K562 (cell line): ENCODE data around the gene PGR. TPM values are rescaled to one million over a fixed set of nuclear protein-coding genes. Genes with fewer than 3 reads are reported as not detected.

Experiments used
- ATAC-seq: fragments of 200-7000 bp; cut with Tn5 transposase; 3 replicates; pipeline ENCODE4 v1.9.1; 2020; ENCODE audit warnings: moderate library complexity
- BruUV-seq: library from RNA; stranded (reverse); fragments of 400-500 nt; replicated peaks from 2 replicates; lab custom pipeline; 2021; lab: Mats Ljungman, UMichigan
- CTCF ChIA-PET: fragments of 300-600 bp; formaldehyde crosslinking; extraction: SDS; loops from one replicate; lab custom pipeline; 2021; ENCODE audit warnings: low intra/inter-chr PET ratio; lab: Yijun Ruan, JAX
- POLR2A ChIA-PET: fragments of 300-600, 350-650 bp; sonication (Branson Sonifier 250); formaldehyde crosslinking; extraction: SDS; loops from one replicate; lab custom pipeline; 2021; ENCODE audit warnings: antibody characterized with exemption, inconsistent platforms; lab: Yijun Ruan, JAX
- DNase-seq, 4 experiments: peaks; one replicate each; pipeline versions ENCODE4 v3.0.0 to v3.0.0-alpha.2; 2011 to 2018; ENCODE audit warnings: low spot score in 3 of 4, mixed read lengths in 3 of 4; ENCODE audit errors: extremely low read depth in 1 of 4
- FAIRE-seq: peaks from 2 replicates; lab custom pipeline; 2011; peaks lifted over from hg19 to GRCh38; lab: Jason Lieb, UNC
- H2AFZ ChIP-seq: 2 replicates; pipeline ENCODE4 v1.6.0; 2011; ENCODE audit warnings: low read depth, low read length, control low read depth, inconsistent platforms
- H3K27ac ChIP-seq: fragments of 200-600 bp; 3 replicates; pipeline ENCODE4 v1.8.0; 2011; ENCODE audit warnings: low read depth, mild to moderate bottlenecking, control low read depth, inconsistent platforms, low read length, moderate library complexity, mixed read lengths; ENCODE audit errors: extremely low read depth
- H3K27me3 ChIP-seq, 2 experiments: fragments of 300-600 bp in 1 of 2; 2 replicates in 1 of 2; 3 replicates in 1 of 2; pipeline versions ENCODE4 v1.6.0 to v1.8.0; 2011; ENCODE audit warnings: inconsistent platforms in 2 of 2, low read length in 2 of 2, mild to moderate bottlenecking in 1 of 2, mixed read lengths in 1 of 2, moderate library complexity in 1 of 2; ENCODE audit not compliant: control insufficient read depth in 2 of 2, insufficient read depth in 2 of 2
- H3K36me3 ChIP-seq: fragments of 300-600 bp; 3 replicates; pipeline ENCODE4 v1.8.0; 2011; ENCODE audit warnings: mild to moderate bottlenecking, low read length, inconsistent platforms; ENCODE audit not compliant: control insufficient read depth, insufficient read depth
- H3K4me1 ChIP-seq, 2 experiments: fragments of 200-600 bp in 1 of 2; replicated peaks in 1 of 2; 2 replicates in 1 of 2; 3 replicates in 1 of 2; pipeline versions ENCODE4 v1.5.1 to v1.8.0; 2011; ENCODE audit warnings: inconsistent platforms in 2 of 2, low read length in 2 of 2, mild to moderate bottlenecking in 1 of 2, mixed read lengths in 1 of 2, moderate library complexity in 1 of 2; ENCODE audit not compliant: control insufficient read depth in 2 of 2, insufficient read depth in 2 of 2
- H3K4me2 ChIP-seq: 2 replicates; pipeline ENCODE4 v1.6.1; 2011; ENCODE audit warnings: low read length, control low read depth, inconsistent platforms, mixed read lengths; ENCODE audit not compliant: insufficient read depth
- H3K4me3 ChIP-seq: fragments of 200-600 bp; sonication (generic), shearing (Covaris generic); 2 replicates; pipeline ENCODE4 v1.5.1; 2016; ENCODE audit warnings: control low read depth, inconsistent platforms
- H3K79me2 ChIP-seq: fragments of 200-600 bp; 3 replicates; pipeline ENCODE4 v1.8.0; 2011; ENCODE audit warnings: low read length, inconsistent platforms; ENCODE audit not compliant: control insufficient read depth, insufficient read depth
- H3K9ac ChIP-seq, 2 experiments: 2 replicates each; pipeline versions ENCODE4 v1.6.0 to v1.6.1; 2011; ENCODE audit warnings: low read depth in 2 of 2, low read length in 2 of 2, control low read depth in 1 of 2, inconsistent platforms in 1 of 2, mild to moderate bottlenecking in 1 of 2, mixed read lengths in 1 of 2; ENCODE audit not compliant: insufficient read depth in 1 of 2
- H3K9me1 ChIP-seq: one replicate; pipeline ENCODE4 v1.6.0; 2011; ENCODE audit warnings: inconsistent platforms, mild to moderate bottlenecking, low read length, moderate library complexity; ENCODE audit not compliant: control insufficient read depth, insufficient read depth
- H3K9me3 ChIP-seq: replicated peaks from 2 replicates; pipeline ENCODE4 v1.5.1; 2011; ENCODE audit warnings: low read depth, low read length, inconsistent platforms; ENCODE audit not compliant: control insufficient read depth, insufficient read depth
- H4K20me1 ChIP-seq: replicated peaks from 2 replicates; pipeline ENCODE4 v1.6.1; 2011; ENCODE audit warnings: low read length, inconsistent platforms, mixed read lengths; ENCODE audit not compliant: control insufficient read depth, insufficient read depth
- EGR1 ChIP-seq: fragments of 450-650 bp; conservative IDR thresholded peaks from 2 replicates; pipeline ENCODE4 v1.6.1; 2017; ENCODE audit warnings: mild to moderate bottlenecking
- L3MBTL2 ChIP-seq: fragments of 450-650 bp; IDR thresholded peaks from 2 replicates; pipeline ENCODE4 v1.6.1; 2016; ENCODE audit warnings: mild to moderate bottlenecking, moderate library complexity
- NR4A1 ChIP-seq, 2 experiments: fragments of 250-450 bp in 1 of 2; fragments of 450-650 bp in 1 of 2; sonication (Bioruptor Pico) in 1 of 2; IDR thresholded peaks; 2 replicates each; pipeline versions ENCODE4 v1.4.0 to v1.6.1; 2016 to 2020; ENCODE audit warnings: mild to moderate bottlenecking in 2 of 2, missing compliant biosample characterization in 1 of 2, missing genetic modification characterization in 1 of 2, moderate library complexity in 1 of 2
- TEAD4 ChIP-seq, 2 experiments: sonication (generic) in 1 of 2; formaldehyde crosslinking in 1 of 2; IDR thresholded peaks; 2 replicates each; pipeline versions ENCODE4 v1.6.1 to v1.8.0; 2012 to 2022; ENCODE audit warnings: borderline replicate concordance in 1 of 2, inconsistent platforms in 1 of 2, low read length in 1 of 2, mild to moderate bottlenecking in 1 of 2, missing genetic modification reagents in 1 of 2
- WGBS: fragments of 100-300 bp; shearing (Covaris generic); methylation state at CpG from one replicate; pipeline ENCODE4 v1.1.6; 2016; ENCODE audit warnings: low coverage, mixed read lengths; ENCODE audit not compliant: insufficient coverage; ENCODE audit errors: missing lambda C conversion rate; 5-methylcytosine and 5-hydroxymethylcytosine counted together
- in situ Hi-C: fragments of 300-500 bp; cut with MboI; formaldehyde crosslinking; loops from 4 replicates; pipeline ENCODE4 v1.15.0; 2018; ENCODE audit warnings: inconsistent platforms, mixed read lengths
- intact Hi-C: fragments of 100-400 bp; cut with micrococcal nuclease; formaldehyde crosslinking; loops from 2 replicates; pipeline ENCODE4 v1.14.2; 2022
- polyA plus RNA-seq, 8 experiments: library from polyadenylated mRNA; depleted of rRNA in 4 of 8; stranded (reverse) in 5 of 8; unstranded in 3 of 8; fragments of >200 nt; fragmentation: Nextera tagmentation in 2 of 8; fragmentation: Illumina TruSeq in 1 of 8; extraction: Ambion mirVana in 2 of 8; extraction: Trizol in 1 of 8; gene quantifications; 2 replicates each; pipeline versions ENCODE4 v1.2.1 to v1.2.3, GENCODE V29; 2011 to 2014; ENCODE audit warnings: inconsistent platforms in 1 of 8, missing spikeins in 1 of 8
- total RNA-seq, 7 experiments: library from RNA; depleted of rRNA in 6 of 7; stranded (reverse); fragments of >200 nt in 6 of 7; fragmentation: Illumina TruSeq in 2 of 7; extraction: Trizol in 2 of 7; gene quantifications; 2 replicates each; pipeline versions ENCODE4 v1.2.1 to v1.2.3, GENCODE V29; 2011 to 2021; ENCODE audit warnings: low replicate concordance in 1 of 7

Gene PGR
- total and polyA plus RNA-seq, 9 of the 15 experiments (the other 6 are each of a cell fraction or from before 2014, with no cell fraction given) = 0.43 to 2.4 (median 1.3) TPM

GRCh38 chr11:101133190-101133589 lies 3.6 kb upstream of the PGR start (continued):
- no peak for TF ChIP-seq NR4A1 (CRISPR knock-in tag; IDR thresholded peaks at IDR 0.05)
- TF ChIP-seq NR4A1 (tag; IDR thresholded peaks at IDR 0.05) = no peak

GRCh38 chr11:101128571-101129202 lies 926 bp downstream of the PGR start:
- DNase-seq = peak in 3 of 4 experiments; percentile 4 to 30 (median 24)
- Histone ChIP-seq H3K36me3 (no peaks in the 10 kb centered on the region; the same call in 2 of the 3 replicates), H3K9me1 (no peaks in the 10 kb centered on the region), H3K27me3 (peaks cover 0 to 13% of the 10 kb centered on the region in 2 experiments; a peak in 2 of 5 replicates), H3K4me1 (peaks cover 0 to 27% of the 10 kb centered on the region in 2 experiments; a peak in 3 of 5 replicates), H3K79me2 (peaks cover 21% of the 10 kb centered on the region), H3K27ac (peak overlapping the region; percentile 30; the same call in 1 of the 3 replicates), H3K9ac (peak overlapping the region; percentile 61 to 89), H3K4me2 (peak overlapping the region; percentile 70), H3K4me3 (peak overlapping the region; percentile 54), H3K9me3 (no peaks in the 10 kb centered on the region), H4K20me1 (no peaks in the 10 kb centered on the region), H2AFZ (peak overlapping the region; percentile 86)
- no TSS peak for BruUV-seq
- FAIRE-seq = no peak
- intact Hi-C loops = loop anchor here (5.0 to 10.0 kb wide), 2 partner anchors 81 to 154 kb away; no protein-coding TSS in a partner anchor
- ATAC-seq = peak; percentile 8
- no peak for TF ChIP-seq TEAD4 (IDR thresholded peaks at IDR 0.05; ENCODE audit: low read length)
- TF ChIP-seq TEAD4 (CRISPR knock-in tag; IDR thresholded peaks at IDR 0.05; ENCODE audit: borderline replicate concordance) = no peak
- peak; percentile 28; the same call in 1 of the 2 replicates for TF ChIP-seq EGR1
- 0 out of 2 replicates have a peak, but pooled peaks have one; percentile 13 for TF ChIP-seq L3MBTL2
- ChIA-PET CTCF (no interaction called here), POLR2A (interaction anchor here (0.6 to 1.2 kb wide), 2 partner anchors 12 to 32 kb away, joined by 3 to 4 read pairs; no protein-coding TSS in a partner anchor)
- in situ Hi-C loops = no loop called here
- 4% methylated on average over 26 of the region's 38 CpGs for WGBS
